ENCODE data around the gene MFAP3. TPM values are rescaled to one million over a fixed set of nuclear protein-coding genes. Genes with fewer than 3 reads are reported as not detected.
A peak's percentile ranks its signal among the peaks of the same experiment; 100 is the strongest.
"Not testable (repeated sequence)": the region's sequence is repeated elsewhere in the genome, so short reads cannot be mapped to it uniquely, and the experiment has no call there.

The MFAP3 gene
- 17.1 and 21.8 TPM in 2 replicates for total RNA-seq

DNA sequence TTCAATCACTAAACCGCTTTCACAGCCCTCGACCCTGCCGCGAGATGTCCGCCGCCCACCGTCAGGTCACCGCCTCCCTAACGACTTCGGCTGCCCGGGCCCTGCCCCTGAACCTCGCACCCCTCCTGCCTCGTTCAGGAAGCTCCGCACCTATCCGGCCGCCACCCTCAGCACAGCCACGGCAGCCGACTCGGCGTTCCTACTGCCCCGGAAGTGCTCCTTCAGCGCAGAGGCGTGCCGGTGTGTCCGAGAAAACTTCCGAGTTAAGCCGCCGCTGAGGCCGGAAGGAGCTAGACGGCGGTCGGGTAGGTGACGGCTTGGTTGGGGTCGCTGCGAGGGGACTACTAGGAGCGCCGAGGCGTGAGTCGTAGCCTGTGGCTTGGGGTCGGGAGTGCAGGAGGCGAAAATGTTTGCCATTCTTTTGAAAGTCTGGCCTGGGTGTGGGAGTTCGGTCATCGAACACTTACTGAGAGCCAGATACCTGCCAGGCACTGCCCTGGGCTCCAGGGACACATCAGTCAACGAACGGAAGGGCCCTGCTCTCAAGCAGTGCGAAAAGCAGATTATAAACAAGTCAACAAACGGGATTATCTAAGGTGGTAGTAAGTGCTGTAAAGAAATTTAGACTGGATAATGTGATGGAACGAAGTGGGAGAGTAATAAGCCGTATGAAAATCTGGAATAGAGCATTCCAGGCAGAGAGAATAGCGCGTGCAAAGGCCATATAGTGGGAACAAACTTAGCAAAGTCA lies at the start of gene MFAP3, which contains the start of gene FAM114A2:
TSS of gene MFAP3 (plus strand) at position 261 of the 751 bp plus-strand sequence. CDS start 10,756 bp downstream, outside the sequence.
TSS of gene FAM114A2 (minus strand) at position 204 of the 751 bp plus-strand sequence. CDS start 3,957 bp downstream, outside the sequence.
- Mint-ChIP-seq H3K4me3 (ENCODE audit: low read depth) (peak within 1 kb of the TSS; percentile 98), H3K4me1 (ENCODE audit: low read depth) (peaks cover 37% of the 10 kb centered on the region), H3K9me3 (no peaks in the 10 kb centered on the region), H3K27me3 (ENCODE audit: low read depth) (no peaks in the 10 kb centered on the region), H3K27ac (peak within 1 kb of the TSS; percentile 94), H3K36me3 (ENCODE audit: low read depth) (peaks cover 14% of the 10 kb centered on the region)
- DNase-seq (ENCODE audit: low spot score): peak; percentile 87
- intact Hi-C loops (cut with micrococcal nuclease): loop anchor here (1.0 to 10.0 kb wide), 3 partner anchors 34 to 816 kb away; partner anchors contain the start of genes CNOT8, FAXDC2 and SAP30L

DNA sequence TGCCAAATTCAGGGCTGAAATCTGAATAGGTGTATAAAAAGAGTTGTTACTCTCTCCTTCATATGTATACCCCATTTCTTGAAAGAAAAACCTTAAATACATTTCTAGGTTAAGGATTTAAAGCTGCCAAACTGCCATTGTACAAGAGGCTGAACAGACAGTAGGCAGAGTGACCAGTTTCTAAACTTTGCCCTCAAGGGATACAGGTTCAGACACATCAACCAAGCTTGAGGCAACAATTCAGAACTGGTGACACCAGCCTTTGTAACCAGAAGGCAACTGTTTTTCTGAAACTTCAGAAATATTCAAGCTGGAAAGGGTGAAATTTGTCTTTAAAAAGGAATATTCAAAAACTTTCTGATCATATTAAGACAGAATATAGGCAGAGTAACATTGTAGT lies 47.6 kb upstream of the MFAP3 start:
- no peak for DNase-seq (ENCODE audit: low spot score)
- intact Hi-C loops (cut with micrococcal nuclease): no loop called here
- Mint-ChIP-seq H3K9me3 (no peaks in the 10 kb centered on the region), H3K4me1 (ENCODE audit: low read depth) (no peaks in the 10 kb centered on the region), H3K36me3 (ENCODE audit: low read depth) (peaks cover 15% of the 10 kb centered on the region), H3K27ac (no peak overlapping the region), H3K27me3 (ENCODE audit: low read depth) (no peaks in the 10 kb centered on the region), H3K4me3 (ENCODE audit: low read depth) (no peak overlapping the region)

DNA sequence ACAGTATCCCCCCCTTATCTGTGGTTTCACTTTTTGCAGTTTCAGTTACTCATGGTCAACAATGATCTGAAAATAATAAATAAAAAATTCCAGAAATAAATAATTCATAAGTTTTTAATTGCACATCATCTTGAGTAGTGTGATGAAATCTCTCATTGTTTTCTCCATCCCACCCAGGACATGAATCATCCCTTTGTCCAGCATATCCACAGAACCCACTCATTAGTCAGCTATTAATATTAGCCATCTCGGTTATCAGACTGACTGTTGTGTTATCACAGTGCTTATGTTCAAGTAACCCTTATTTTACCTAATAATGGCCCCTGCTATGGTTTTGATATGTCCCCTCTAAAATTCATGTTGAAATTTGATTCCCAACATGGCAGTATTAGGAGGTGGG lies 40.8 kb upstream of the MFAP3 start:
- H3K27ac Mint-ChIP-seq: no peak overlapping the region
- peaks cover 26% of the 10 kb centered on the region for H3K36me3 Mint-ChIP-seq (ENCODE audit: low read depth)
- H3K27me3 Mint-ChIP-seq (ENCODE audit: low read depth): no peaks in the 10 kb centered on the region
- peaks cover 2% of the 10 kb centered on the region for H3K4me1 Mint-ChIP-seq (ENCODE audit: low read depth)
- H3K4me3 Mint-ChIP-seq (ENCODE audit: low read depth): no peak overlapping the region
- H3K9me3 Mint-ChIP-seq: no peaks in the 10 kb centered on the region
- intact Hi-C loops (cut with micrococcal nuclease): no loop called here
- no peak for DNase-seq (ENCODE audit: low spot score)

DNA sequence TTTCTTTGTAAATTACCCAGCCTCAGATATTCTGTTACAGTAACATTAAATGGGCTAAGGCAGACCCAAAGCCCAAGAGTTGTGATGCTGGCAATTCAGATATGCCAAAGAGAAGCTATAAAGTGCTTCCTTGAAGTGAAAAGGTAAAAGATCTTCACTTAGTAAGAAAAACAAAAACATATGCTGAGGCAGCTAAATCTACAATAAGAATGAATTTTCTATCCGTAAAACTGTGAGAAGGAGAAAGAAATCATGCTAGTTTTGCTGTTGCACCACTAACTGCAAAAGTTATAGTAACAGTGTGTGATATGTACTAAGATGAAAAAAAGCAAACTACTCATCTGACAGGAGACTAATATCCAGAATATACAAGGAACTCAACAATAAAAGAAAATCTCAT lies 40.0 kb upstream of the MFAP3 start:
- Mint-ChIP-seq H3K4me1 (ENCODE audit: low read depth) (peaks cover 2% of the 10 kb centered on the region), H3K9me3 (no peaks in the 10 kb centered on the region), H3K36me3 (ENCODE audit: low read depth) (peaks cover 26% of the 10 kb centered on the region), H3K27ac (no peak overlapping the region), H3K27me3 (ENCODE audit: low read depth) (no peaks in the 10 kb centered on the region), H3K4me3 (ENCODE audit: low read depth) (no peak overlapping the region)
- intact Hi-C loops (cut with micrococcal nuclease): no loop called here
- DNase-seq (ENCODE audit: low spot score): no peak

DNA sequence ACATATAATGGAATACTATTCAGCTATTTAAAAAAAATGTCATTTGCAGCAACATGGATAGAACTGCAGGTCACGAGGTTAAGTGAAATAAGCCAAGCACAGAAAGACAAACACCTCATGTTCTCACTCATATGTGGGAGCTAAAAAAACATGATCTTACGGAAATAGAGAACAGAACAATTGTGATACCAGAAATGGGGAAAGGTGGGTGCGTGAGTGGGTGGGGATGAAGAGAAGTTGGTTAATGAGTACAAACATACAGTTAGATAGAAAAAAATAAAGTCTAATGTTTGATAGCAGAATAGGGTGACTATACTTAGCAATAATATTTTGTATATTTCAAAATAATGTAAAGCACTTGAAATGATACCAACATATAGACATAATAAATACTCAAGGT lies 38.8 kb upstream of the MFAP3 start:
- no peak for DNase-seq (ENCODE audit: low spot score)
- H3K4me1 Mint-ChIP-seq (ENCODE audit: low read depth): peaks cover 2% of the 10 kb centered on the region
- no peak overlapping the region for H3K27ac Mint-ChIP-seq
- H3K4me3 Mint-ChIP-seq (ENCODE audit: low read depth): no peak overlapping the region
- peaks cover 26% of the 10 kb centered on the region for H3K36me3 Mint-ChIP-seq (ENCODE audit: low read depth)
- intact Hi-C loops (cut with micrococcal nuclease): no loop called here
- H3K27me3 Mint-ChIP-seq (ENCODE audit: low read depth): no peaks in the 10 kb centered on the region
- H3K9me3 Mint-ChIP-seq: no peaks in the 10 kb centered on the region

DNA sequence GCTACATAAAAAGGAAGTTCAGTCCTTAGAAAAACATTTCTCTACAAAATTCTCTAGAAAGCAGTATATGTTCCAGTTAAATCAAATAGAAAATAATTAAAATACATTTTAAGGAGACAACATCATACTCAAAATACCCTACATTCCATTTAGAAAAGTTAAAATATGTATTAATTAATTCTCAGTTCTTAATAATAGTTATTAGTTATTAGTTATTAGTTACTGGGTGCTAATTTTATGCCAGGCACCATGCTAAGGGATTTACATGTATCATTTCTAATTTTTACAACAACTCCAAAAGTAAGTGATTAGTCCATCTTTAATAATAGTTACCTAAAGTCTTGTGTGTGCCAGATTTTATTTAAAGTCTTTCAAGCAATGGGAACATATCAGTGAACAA lies 38.1 kb upstream of the MFAP3 start:
- H3K27ac Mint-ChIP-seq: no peak overlapping the region
- H3K4me3 Mint-ChIP-seq (ENCODE audit: low read depth): no peak overlapping the region
- peaks cover 2% of the 10 kb centered on the region for H3K4me1 Mint-ChIP-seq (ENCODE audit: low read depth)
- DNase-seq (ENCODE audit: low spot score): no peak
- no peaks in the 10 kb centered on the region for H3K27me3 Mint-ChIP-seq (ENCODE audit: low read depth)
- H3K9me3 Mint-ChIP-seq: no peaks in the 10 kb centered on the region
- peaks cover 25% of the 10 kb centered on the region for H3K36me3 Mint-ChIP-seq (ENCODE audit: low read depth)
- intact Hi-C loops (cut with micrococcal nuclease): no loop called here

DNA sequence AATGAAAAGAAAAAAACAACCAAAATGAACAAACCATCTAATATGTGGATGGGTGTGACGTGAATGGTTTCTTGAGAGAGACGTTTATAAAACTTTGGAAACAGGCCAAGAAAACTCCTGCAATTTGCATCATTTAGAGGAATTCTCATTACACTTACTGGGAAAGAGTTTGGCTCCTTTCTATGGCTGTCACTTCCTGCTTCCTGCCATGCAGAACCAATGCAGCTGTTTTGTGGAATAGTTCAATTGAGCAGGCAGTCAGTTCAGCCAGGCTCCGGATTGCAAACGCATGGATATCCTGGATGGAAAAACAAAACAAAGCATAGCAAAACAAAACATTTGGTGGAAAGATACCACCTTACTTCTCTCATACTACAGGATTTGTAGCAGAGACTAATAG lies 36.7 kb upstream of the MFAP3 start:
- peaks cover 19% of the 10 kb centered on the region for H3K36me3 Mint-ChIP-seq (ENCODE audit: low read depth)
- no peak overlapping the region for H3K27ac Mint-ChIP-seq
- H3K4me1 Mint-ChIP-seq (ENCODE audit: low read depth): peaks cover 2% of the 10 kb centered on the region
- no peaks in the 10 kb centered on the region for H3K9me3 Mint-ChIP-seq
- H3K27me3 Mint-ChIP-seq (ENCODE audit: low read depth): no peaks in the 10 kb centered on the region
- H3K4me3 Mint-ChIP-seq (ENCODE audit: low read depth): no peak overlapping the region
- DNase-seq (ENCODE audit: low spot score): no peak
- intact Hi-C loops (cut with micrococcal nuclease): no loop called here

DNA sequence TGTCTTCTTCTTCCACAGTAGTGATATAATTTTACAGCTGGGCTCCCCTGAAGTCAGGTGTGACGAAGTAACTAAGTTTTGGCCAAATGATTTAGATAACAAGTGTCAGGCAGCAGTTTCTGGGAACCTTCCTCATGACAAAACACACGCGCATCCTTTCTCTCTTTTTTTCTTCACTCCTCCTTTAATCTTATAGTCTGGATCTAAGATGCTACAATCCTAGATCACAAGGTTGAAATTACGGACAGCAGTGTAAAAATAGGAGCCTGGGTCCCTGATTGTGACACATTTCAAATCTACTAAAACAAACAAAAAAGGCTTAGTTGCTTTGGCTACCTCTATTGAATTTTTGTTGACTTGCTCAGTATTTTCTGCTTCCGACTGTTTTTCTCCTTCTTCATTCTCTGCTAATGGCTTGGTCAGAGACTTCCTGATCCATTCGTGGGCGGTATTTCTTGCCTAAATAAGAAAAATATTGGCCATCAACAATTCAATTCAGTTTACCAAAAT lies 36.2 kb upstream of the MFAP3 start:
- intact Hi-C loops (cut with micrococcal nuclease): no loop called here
- no peaks in the 10 kb centered on the region for H3K9me3 Mint-ChIP-seq
- DNase-seq (ENCODE audit: low spot score): no peak
- no peaks in the 10 kb centered on the region for H3K27me3 Mint-ChIP-seq (ENCODE audit: low read depth)
- peaks cover 15% of the 10 kb centered on the region for H3K36me3 Mint-ChIP-seq (ENCODE audit: low read depth)
- no peak overlapping the region for H3K27ac Mint-ChIP-seq
- no peak overlapping the region for H3K4me3 Mint-ChIP-seq (ENCODE audit: low read depth)
- peaks cover 2% of the 10 kb centered on the region for H3K4me1 Mint-ChIP-seq (ENCODE audit: low read depth)

DNA sequence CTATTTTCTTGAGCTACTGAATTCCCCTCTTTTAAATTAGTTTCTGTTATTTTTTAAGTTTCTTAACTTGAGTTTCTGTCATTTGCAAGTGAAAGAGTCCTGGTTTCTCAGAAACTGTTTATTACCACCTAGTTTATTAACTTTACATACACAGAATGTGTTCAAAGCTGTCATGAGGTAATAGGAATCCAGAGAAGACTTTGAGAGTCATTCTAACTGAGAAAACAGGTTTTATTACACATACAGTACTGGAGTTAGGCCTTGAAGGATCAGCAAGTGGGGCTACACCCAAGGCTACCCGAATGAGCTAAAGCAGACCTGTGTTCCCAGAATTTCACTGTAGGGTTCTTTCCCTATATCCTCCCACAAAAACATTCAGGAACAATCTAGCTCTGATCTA lies 33.1 kb upstream of the MFAP3 start:
- Mint-ChIP-seq H3K9me3 (no peaks in the 10 kb centered on the region), H3K4me3 (ENCODE audit: low read depth) (no peak overlapping the region), H3K4me1 (ENCODE audit: low read depth) (no peaks in the 10 kb centered on the region), H3K36me3 (ENCODE audit: low read depth) (peaks cover 6% of the 10 kb centered on the region), H3K27ac (no peak overlapping the region), H3K27me3 (ENCODE audit: low read depth) (no peaks in the 10 kb centered on the region)
- no peak for DNase-seq (ENCODE audit: low spot score)
- intact Hi-C loops (cut with micrococcal nuclease): no loop called here

DNA sequence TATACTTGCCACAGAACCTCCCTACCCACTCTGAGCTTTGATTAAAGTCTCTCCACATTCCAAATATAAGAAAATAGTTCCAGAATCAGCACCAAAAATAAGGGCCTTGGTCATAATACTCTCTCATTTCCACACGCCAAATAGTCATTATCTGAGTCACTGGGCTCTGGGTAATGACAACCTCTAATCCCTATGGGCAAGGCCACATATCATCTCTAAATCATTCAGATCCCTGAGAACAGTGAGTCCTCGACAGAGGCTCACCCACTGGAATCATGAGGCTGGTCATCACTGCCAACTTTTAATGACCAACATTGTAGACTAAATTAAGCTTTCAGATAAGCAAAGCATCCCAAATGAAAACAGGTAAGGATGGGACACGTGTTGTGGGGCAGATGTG lies 28.1 kb upstream of the MFAP3 start:
- no peak for DNase-seq (ENCODE audit: low spot score)
- peaks cover 3% of the 10 kb centered on the region for H3K36me3 Mint-ChIP-seq (ENCODE audit: low read depth)
- intact Hi-C loops (cut with micrococcal nuclease): no loop called here
- H3K27me3 Mint-ChIP-seq (ENCODE audit: low read depth): no peaks in the 10 kb centered on the region
- no peak overlapping the region for H3K27ac Mint-ChIP-seq
- no peaks in the 10 kb centered on the region for H3K4me1 Mint-ChIP-seq (ENCODE audit: low read depth)
- no peaks in the 10 kb centered on the region for H3K9me3 Mint-ChIP-seq
- no peak overlapping the region for H3K4me3 Mint-ChIP-seq (ENCODE audit: low read depth)

DNA sequence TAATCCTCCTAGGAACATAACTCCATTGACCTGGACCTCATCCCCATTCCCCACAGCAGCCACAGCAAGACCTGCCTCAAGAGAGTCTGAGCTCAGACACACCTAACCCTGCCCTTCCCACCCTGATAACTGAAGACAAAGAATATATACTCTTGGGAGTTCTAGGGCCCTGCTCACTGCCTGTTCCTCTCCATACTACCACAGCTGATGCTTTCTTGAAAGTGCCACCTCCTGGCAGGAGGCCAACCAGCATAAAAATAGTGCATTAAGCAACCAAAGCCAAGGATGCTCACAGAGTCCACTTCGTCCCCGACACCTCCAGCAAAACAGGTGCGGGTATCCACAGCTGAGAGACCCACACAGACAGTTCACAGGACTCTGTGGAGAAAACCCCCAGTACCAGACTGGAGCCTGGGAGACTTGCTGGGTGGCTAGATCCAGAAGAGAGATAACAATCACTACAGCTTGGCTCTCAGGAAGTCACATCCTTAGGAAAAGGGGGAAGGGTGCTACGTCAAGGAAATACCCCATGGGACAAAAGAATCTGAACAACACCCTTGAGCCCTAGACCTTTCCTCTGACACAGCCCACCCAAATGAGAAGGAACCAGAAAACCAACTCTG lies 23.6 kb upstream of the MFAP3 start:
- Mint-ChIP-seq H3K4me3 (ENCODE audit: low read depth) (no peak overlapping the region), H3K4me1 (ENCODE audit: low read depth) (peaks cover 2% of the 10 kb centered on the region), H3K9me3 (no peaks in the 10 kb centered on the region), H3K27ac (no peak overlapping the region), H3K27me3 (ENCODE audit: low read depth) (no peaks in the 10 kb centered on the region), H3K36me3 (ENCODE audit: low read depth) (peaks cover 29% of the 10 kb centered on the region)
- DNase-seq (ENCODE audit: low spot score): no peak
- intact Hi-C loops (cut with micrococcal nuclease): no loop called here

DNA sequence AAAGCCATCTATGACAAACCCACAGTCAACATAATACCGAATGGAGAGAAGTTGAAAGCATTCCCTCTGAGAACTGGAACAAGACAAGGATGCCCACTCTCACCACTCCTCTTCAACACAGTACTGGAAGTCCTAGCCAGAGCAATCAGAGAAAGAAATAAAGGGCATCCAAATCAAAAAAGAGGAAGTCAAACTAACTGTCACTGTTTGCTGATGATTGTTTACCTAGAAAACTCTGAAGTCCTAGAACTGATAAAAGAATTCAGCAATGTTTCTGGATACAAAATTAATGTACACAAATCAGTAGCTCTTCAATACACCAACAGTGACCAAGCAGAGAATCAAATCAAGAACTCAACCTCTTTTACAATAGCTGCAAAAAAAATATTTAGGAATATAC lies 19.8 kb upstream of the MFAP3 start:
- intact Hi-C loops (cut with micrococcal nuclease); H3K9me3 Mint-ChIP-seq; H3K27ac Mint-ChIP-seq; H3K4me3 Mint-ChIP-seq (ENCODE audit: low read depth); H3K27me3 Mint-ChIP-seq (ENCODE audit: low read depth); DNase-seq (ENCODE audit: low spot score); H3K4me1 Mint-ChIP-seq (ENCODE audit: low read depth): not testable (repeated sequence)
- peaks cover 58% of the 10 kb centered on the region for H3K36me3 Mint-ChIP-seq (ENCODE audit: low read depth)

DNA sequence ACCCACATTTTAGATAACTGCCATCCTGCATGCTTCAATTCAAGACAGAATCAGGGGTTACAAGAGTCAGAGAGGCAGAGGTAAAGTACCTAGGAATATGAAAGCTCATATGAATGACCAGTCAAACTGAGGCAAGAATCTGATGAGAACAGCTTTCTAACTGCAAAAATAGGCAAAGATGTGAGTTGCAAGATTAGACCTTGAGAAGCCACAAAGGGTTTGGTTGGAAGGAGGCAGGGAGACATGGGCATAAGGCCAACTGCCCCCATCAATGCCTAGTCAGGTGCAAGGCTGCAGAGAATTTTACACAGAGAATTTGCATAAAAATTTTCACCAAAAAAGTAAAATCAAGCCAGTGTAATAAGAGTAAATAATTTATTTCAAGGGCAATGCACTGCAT lies 12.8 kb upstream of the MFAP3 start:
- Mint-ChIP-seq H3K4me1 (ENCODE audit: low read depth) (no peaks in the 10 kb centered on the region), H3K27ac (peak overlapping the region; percentile 22), H3K9me3 (peaks cover 4% of the 10 kb centered on the region), H3K36me3 (ENCODE audit: low read depth) (peaks cover 40% of the 10 kb centered on the region), H3K27me3 (ENCODE audit: low read depth) (no peaks in the 10 kb centered on the region), H3K4me3 (ENCODE audit: low read depth) (no peak overlapping the region)
- intact Hi-C loops (cut with micrococcal nuclease): no loop called here
- DNase-seq (ENCODE audit: low spot score): no peak
